DND-41 (cell line): ENCODE results near the gene MVB12B.

Experiments used
- CTCF ChIP-seq: IDR thresholded peaks from 2 replicates; pipeline ENCODE4 v1.5.1; 2012; ENCODE audit warnings: borderline replicate concordance, low read length, moderate library complexity, mild to moderate bottlenecking; ENCODE audit not compliant: poor library complexity, severe bottlenecking; ENCODE audit errors: extremely low read depth
- EZH2 ChIP-seq: IDR thresholded peaks from 3 replicates; pipeline ENCODE4 v1.6.1; 2012; ENCODE audit warnings: borderline replicate concordance, low read depth, mild to moderate bottlenecking, moderate library complexity, low read length, inconsistent platforms; ENCODE audit not compliant: severe bottlenecking

GRCh38 chr9:126423142-126423915 is 96.7 kb downstream of the MVB12B start:
- TF ChIP-seq CTCF (no peak), EZH2 (no peak)
